GM12801 (cell line): ENCODE data around the gene FRYL.

ENCODE experiments used
- TF ChIP-seq, protein P1 (sequence below): IDR thresholded peaks from one replicate; pipeline ENCODE4 v1.5.1; 2011; ENCODE audit warnings: control low read depth; ENCODE audit not compliant: insufficient read length; ENCODE audit errors: extremely low read depth

Gene FRYL

DNA sequence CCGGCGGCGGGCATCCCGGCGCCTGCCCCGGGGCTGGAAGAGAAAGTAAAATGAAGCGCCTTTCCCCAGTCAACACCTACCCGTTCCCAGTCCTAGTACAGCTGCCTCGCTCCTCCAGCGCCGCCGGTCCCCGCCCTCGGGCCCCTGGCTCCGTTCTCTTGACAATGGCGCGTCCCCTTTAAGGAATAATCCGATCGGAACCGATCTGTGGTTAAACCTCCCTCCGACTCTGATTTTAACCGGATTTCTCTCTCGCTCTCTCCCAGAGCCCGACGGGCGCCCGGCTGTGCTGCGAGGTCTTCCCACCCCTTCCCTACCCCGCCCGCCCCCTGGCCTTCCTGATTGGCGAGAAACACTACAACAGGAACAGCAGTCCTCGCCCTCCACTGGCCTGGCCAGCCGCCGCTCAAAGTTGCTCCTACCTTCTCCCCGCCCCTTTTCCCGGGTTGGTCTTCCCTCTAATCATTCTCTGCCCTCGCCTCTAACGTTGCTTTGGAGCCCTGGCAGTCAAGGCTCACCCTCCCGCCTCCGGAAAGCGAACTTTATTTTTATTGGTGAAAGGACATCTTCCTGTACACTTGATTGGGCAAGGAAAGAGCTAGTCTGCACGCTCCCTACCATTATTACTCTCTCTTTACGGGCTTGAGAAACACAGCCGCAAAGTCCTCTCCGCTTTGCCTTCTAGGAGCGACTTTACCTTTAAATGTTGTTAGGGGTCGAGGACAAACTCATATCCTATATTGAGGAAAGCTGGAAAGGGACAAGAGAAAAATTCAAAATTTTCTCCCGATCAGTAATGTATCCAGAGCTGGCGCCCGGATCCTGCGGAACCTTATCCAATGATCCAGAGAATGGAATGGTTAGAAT, at the start of gene FRYL:
TSS of gene FRYL (minus strand) at position 282 of the 867 bp plus-strand sequence. CDS start 145,869 bp downstream, outside the sequence.
- TF ChIP-seq, protein P1, sequence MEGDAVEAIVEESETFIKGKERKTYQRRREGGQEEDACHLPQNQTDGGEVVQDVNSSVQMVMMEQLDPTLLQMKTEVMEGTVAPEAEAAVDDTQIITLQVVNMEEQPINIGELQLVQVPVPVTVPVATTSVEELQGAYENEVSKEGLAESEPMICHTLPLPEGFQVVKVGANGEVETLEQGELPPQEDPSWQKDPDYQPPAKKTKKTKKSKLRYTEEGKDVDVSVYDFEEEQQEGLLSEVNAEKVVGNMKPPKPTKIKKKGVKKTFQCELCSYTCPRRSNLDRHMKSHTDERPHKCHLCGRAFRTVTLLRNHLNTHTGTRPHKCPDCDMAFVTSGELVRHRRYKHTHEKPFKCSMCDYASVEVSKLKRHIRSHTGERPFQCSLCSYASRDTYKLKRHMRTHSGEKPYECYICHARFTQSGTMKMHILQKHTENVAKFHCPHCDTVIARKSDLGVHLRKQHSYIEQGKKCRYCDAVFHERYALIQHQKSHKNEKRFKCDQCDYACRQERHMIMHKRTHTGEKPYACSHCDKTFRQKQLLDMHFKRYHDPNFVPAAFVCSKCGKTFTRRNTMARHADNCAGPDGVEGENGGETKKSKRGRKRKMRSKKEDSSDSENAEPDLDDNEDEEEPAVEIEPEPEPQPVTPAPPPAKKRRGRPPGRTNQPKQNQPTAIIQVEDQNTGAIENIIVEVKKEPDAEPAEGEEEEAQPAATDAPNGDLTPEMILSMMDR: no peak

DNA sequence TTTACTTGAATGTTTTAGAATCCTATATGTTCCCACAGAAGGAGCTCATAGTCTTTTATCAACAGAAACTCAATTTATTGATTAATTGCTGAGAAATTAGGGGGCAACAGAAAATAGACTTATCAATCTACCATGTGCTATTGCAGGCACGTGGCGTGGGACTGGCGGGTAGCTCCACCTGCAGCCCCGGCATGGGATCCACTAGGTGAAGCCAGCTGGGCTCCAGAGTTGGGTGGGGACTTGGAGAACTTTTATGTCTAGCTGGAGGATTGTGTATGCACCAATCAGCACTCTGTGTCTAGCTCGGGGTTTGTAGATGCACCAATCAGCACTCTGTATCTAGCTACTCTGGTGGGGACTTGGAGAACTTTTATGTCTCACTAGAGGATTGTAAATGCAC, 47.5 kb upstream of the FRYL start:
- TF ChIP-seq, protein P1: no peak

DNA sequence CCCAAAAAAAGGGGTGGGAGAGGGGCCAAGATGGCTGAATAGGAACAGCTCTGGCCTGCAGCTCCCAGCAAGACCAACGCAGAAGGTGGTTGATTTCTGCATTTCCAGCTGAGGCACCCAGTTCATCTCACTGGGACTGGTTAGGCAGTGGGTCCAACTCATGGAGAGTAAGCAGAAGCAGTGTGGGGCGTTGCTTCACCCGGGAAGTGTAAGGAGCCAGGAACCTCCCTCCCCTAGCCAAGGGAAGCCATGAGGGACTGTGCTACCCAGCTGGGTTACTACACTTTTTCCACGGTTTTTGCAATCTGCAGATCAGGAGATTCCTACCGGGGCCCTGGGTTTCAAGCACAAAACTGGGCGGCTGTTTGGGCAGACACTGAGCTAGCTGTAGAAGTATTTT, 36.9 kb upstream of the FRYL start:
- TF ChIP-seq, protein P1: no peak

DNA sequence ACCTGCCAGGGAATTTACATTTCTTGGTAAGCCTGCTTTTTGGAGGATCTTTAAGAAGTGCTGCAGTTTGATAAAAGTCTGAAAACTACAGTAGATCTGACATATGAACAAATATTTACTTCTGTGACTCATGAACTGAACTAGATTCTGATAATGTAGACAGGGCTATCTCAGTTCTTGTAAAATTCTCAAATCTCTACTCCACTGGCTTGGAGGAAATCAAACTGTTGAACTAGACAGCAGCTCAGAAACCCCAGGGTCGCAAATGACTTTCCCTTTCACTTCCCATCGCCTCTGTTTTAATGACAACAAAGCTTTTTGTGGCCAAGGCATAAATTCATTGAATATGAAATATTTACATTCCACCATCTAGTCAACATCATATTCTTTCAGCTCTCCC, 35.4 kb upstream of the FRYL start:
- TF ChIP-seq, protein P1: no peak

DNA sequence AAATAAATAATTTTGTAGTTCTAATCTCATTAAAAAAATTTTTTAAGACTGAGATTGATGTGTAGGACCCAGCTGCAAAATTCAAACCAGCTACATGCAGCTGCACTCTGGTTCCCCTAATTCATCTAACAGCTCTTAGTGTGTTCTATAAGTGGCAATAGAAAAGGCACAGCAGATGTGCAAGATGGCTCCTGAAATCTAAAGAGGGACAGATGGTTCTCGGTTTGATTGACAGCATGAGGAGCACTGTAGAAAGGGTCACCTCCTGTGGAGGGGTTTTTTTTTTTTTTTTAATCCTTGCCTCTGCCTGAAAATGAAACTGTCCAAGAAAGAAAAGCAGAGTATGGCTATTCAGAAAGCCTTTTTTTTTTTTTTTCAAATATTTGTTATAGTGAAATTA, 33.9 kb upstream of the FRYL start:
- TF ChIP-seq, protein P1: no peak

DNA sequence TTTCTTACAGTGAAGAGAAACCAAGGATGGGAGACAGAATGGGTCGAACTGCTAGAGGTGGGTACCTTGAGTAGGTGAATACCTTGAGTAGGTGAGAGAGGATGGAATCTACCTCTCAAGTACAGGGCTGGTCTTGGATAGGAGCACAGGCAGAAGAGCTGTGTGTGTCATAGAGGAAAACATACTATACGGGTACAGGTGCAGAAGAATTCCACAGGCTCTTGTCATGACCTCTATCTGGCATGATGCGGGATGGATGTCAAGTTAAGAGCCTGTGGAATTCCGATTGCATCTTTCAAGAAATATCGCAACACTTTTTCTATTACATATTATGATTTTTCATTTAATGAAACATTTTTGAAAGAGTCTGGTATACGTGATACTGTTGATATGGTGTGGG, 32.8 kb upstream of the FRYL start:
- TF ChIP-seq, protein P1: no peak

DNA sequence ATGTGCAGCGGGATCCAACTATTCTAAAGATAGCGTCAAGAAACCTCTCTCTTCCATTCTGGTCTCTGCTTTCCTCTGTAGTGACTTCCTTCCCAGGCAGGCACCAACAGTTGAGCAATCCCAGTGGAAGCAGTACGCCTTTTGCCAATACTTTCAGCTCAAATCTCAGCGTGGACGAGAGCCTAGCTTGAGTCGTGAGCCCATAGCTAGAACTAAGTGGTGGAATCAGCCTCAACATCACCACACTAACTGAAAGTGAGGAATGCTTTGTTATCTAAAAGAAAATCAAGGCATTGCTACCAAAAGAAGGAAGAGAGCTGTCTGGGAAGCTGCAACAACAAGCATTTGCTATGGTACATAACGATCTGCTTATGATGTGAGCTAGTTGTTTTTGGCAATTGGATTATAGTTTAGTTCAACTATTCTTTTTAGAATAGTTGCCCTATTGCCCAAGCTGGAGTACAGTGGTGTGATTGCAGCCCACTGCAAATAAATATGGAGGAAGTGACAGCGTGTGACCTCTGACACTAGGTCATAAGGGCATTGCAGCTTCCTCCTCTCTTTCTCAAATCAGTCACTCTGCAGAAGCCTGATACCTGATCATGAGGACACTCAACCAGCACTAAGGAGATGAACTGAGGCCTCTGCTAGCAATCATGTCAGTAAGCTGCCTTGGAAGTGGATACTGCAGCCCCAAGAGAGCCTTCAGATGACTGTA, 24.7 kb upstream of the FRYL start:
- TF ChIP-seq, protein P1: no peak
